OCI-LY7 (cell line): ENCODE data around the gene LUZP1. TPM values are rescaled to one million over a fixed set of nuclear protein-coding genes. Genes with fewer than 3 reads are reported as not detected.

Experiments used
- BruUV-seq: library from RNA; stranded (reverse); fragments of 400-500 nt; replicated peaks from 2 replicates; lab custom pipeline; 2021; lab: Mats Ljungman, UMichigan
- CTCF ChIA-PET: fragments of 300-600 bp; sonication (Branson Sonifier 250); formaldehyde crosslinking; loops from one replicate; lab custom pipeline; 2022; ENCODE audit warnings: antibody characterized with exemption; ENCODE audit not compliant: unreplicated experiment; lab: Charles Lee
- POLR2A ChIA-PET: fragments of 300-600 bp; sonication (Branson Sonifier 250); formaldehyde crosslinking; loops from one replicate; lab custom pipeline; 2022; ENCODE audit warnings: antibody characterized with exemption; lab: Charles Lee
- DNase-seq: peaks from one replicate; pipeline ENCODE4 v3.0.0-alpha.2; 2015; ENCODE audit warnings: low spot score
- H2AFZ ChIP-seq: fragments of 200-600 bp; sonication (generic), shearing (Covaris generic); 2 replicates; pipeline ENCODE4 v1.6.1; 2014; ENCODE audit warnings: mild to moderate bottlenecking, antibody characterized with exemption, low read length, moderate library complexity
- H3K27ac ChIP-seq: fragments of 200-600 bp; sonication (generic); 2 replicates; pipeline ENCODE4 v1.5.1; 2014; ENCODE audit warnings: mixed run types, low read depth, mild to moderate bottlenecking, moderate library complexity, low read length, inconsistent platforms; ENCODE audit not compliant: poor library complexity, severe bottlenecking
- H3K36me3 ChIP-seq: fragments of 200-600 bp; sonication (generic); 2 replicates; pipeline ENCODE4 v1.6.1; 2014; ENCODE audit warnings: mild to moderate bottlenecking, antibody characterized with exemption, low read length, moderate library complexity, mixed read lengths; ENCODE audit not compliant: insufficient read depth
- H3K4me1 ChIP-seq: fragments of 200-600 bp; sonication (generic); 2 replicates; pipeline ENCODE4 v1.5.1; 2014; ENCODE audit warnings: mild to moderate bottlenecking, low read length; ENCODE audit not compliant: insufficient read depth, poor library complexity, severe bottlenecking
- H3K4me2 ChIP-seq: fragments of 200-600 bp; sonication (generic); 2 replicates; pipeline ENCODE4 v1.6.1; 2014; ENCODE audit warnings: mild to moderate bottlenecking, low read length
- H3K4me3 ChIP-seq: fragments of 200-600 bp; sonication (generic); 2 replicates; pipeline ENCODE4 v1.5.1; 2014; ENCODE audit warnings: mild to moderate bottlenecking, low read depth, low read length; ENCODE audit not compliant: poor library complexity, severe bottlenecking
- H3K79me2 ChIP-seq: fragments of 200-600 bp; sonication (generic); 2 replicates; pipeline ENCODE4 v1.6.1; 2016; ENCODE audit warnings: low read depth, mild to moderate bottlenecking, low read length, moderate library complexity, mixed read lengths; ENCODE audit not compliant: insufficient read depth
- H3K9me2 ChIP-seq: fragments of 200-600 bp; sonication (generic); 2 replicates; pipeline ENCODE4 v1.6.1; 2016; ENCODE audit warnings: mild to moderate bottlenecking, low read length, mixed read lengths; ENCODE audit not compliant: insufficient read depth
- H3K9me3 ChIP-seq: fragments of 200-600 bp; sonication (generic); 2 replicates; pipeline ENCODE4 v1.6.1; 2014; ENCODE audit warnings: mild to moderate bottlenecking, mixed run types, low read length, mixed read lengths
- H4K20me1 ChIP-seq: fragments of 200-600 bp; sonication (generic); 2 replicates; pipeline ENCODE4 v1.6.1; 2014; ENCODE audit warnings: mild to moderate bottlenecking, antibody characterized with exemption, low read length, moderate library complexity, mixed read lengths; ENCODE audit not compliant: insufficient read depth
- EZH2phosphoT487 ChIP-seq: fragments of 200-600 bp; sonication (generic); IDR thresholded peaks from 2 replicates; pipeline ENCODE4 v1.6.1; 2018; ENCODE audit warnings: low read depth, borderline replicate concordance, mild to moderate bottlenecking, mixed run types, antibody characterized with exemption, low read length, moderate library complexity, mixed read lengths
- intact Hi-C: fragments of 100-400 bp; cut with micrococcal nuclease; formaldehyde crosslinking; loops from one replicate; pipeline ENCODE4 v1.10.0; 2022; ENCODE audit not compliant: unreplicated experiment
- total RNA-seq, 2 experiments: library from RNA; depleted of rRNA in 1 of 2; stranded (reverse); fragments of >200 nt in 1 of 2; shearing (Covaris generic) in 1 of 2; gene quantifications; 2 replicates each; pipeline ENCODE4 v1.2.3, GENCODE V29; 2014 to 2022
- TF ChIP-seq, protein P1 (sequence below): fragments of 200-600 bp; sonication (generic); conservative IDR thresholded peaks from 2 replicates; pipeline ENCODE4 v1.5.1; 2014; ENCODE audit warnings: mild to moderate bottlenecking, antibody characterized with exemption, low read length, moderate library complexity, mixed read lengths

LUZP1 gene
- total RNA-seq, 2 experiments from 2014 or later, result 7.6 to 13.6 TPM

DNA sequence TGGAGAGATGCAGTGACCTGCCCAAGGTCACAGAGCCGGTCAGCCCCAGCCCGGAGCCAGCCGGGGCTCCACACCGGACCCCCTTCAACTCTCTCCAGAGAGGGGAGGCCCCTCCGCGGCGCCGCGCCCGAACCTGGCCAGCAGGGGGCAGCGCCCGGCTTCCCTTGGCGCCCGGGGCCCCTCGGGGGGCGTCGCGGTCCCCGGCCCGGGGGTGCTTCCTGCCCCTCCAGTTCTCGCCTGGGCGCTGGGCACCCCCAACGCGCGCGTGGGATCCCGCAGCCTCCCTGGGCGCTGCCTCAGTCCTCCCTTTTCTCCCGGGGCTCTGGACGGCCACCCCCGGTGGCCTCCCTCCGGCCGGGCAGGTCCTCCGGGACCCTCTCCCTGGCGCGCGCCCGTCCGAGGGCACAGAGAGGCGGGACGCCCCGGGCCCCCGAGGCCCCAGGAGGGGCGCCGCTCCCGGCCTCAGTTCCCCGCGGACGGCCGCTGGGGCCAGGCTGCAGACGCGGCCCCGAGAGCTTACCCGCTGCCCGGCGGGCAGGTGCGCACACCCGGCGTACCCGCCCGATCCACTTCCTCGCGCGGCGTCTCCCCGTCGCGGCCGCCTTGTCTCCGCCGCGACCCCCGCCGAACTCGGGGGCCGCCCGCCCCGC is 48.2 kb upstream of the LUZP1 start:
- no peaks in the 10 kb centered on the region for H4K20me1 ChIP-seq
- no peak overlapping the region for H3K4me2 ChIP-seq
- CTCF ChIA-PET, result no interaction called here
- no peaks in the 10 kb centered on the region for H3K9me3 ChIP-seq
- BruUV-seq, result no TSS peak
- TF ChIP-seq, protein P1, sequence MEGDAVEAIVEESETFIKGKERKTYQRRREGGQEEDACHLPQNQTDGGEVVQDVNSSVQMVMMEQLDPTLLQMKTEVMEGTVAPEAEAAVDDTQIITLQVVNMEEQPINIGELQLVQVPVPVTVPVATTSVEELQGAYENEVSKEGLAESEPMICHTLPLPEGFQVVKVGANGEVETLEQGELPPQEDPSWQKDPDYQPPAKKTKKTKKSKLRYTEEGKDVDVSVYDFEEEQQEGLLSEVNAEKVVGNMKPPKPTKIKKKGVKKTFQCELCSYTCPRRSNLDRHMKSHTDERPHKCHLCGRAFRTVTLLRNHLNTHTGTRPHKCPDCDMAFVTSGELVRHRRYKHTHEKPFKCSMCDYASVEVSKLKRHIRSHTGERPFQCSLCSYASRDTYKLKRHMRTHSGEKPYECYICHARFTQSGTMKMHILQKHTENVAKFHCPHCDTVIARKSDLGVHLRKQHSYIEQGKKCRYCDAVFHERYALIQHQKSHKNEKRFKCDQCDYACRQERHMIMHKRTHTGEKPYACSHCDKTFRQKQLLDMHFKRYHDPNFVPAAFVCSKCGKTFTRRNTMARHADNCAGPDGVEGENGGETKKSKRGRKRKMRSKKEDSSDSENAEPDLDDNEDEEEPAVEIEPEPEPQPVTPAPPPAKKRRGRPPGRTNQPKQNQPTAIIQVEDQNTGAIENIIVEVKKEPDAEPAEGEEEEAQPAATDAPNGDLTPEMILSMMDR, result peak; percentile 83
- no peak for TF ChIP-seq EZH2phosphoT487
- no peak overlapping the region for H3K27ac ChIP-seq
- no peaks in the 10 kb centered on the region for H3K36me3 ChIP-seq
- DNase-seq, result peak; percentile 16
- intact Hi-C loops, result no loop called here
- H3K79me2 ChIP-seq, result no peaks in the 10 kb centered on the region
- H3K9me2 ChIP-seq, result no peaks in the 10 kb centered on the region
- no peak overlapping the region for H2AFZ ChIP-seq
- POLR2A ChIA-PET, result no interaction called here
- H3K4me3 ChIP-seq, result no peak overlapping the region
- H3K4me1 ChIP-seq, result no peaks in the 10 kb centered on the region

DNA sequence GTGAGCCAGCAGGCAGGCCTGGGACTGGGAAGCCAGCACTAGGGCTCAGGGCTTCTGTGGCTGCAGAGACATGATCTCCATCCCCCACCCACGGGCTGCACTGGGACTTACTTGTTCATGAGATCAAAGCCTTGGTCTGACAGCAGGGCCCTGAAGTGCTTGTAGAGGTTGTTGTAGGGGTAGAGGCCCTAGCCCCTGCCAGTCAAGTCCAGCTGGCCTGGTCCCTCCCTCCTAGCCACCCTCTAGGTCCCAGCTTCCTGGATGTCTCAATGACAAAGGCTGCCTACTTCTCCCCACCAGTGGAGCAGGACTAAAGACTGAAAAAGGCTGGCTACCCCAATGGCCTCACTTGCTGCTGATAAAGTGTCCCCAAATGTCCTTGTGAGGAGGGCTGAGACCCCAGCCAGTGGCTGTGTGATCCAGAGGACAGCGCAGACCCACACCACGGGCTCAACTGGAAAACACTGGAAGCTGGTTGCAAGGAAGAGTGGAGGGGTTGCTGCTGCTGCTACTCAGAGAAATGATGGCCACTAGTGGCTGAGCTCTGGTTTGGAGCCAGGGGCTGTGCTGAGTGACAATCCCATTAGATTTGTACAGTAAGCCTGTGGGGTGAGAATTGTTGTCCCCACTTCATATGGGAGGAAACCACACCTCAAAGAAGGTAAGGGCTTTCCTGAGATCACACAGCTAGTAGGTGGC is 47.2 kb upstream of the LUZP1 start:
- no peaks in the 10 kb centered on the region for H3K36me3 ChIP-seq
- no peak overlapping the region for H3K4me2 ChIP-seq
- no peak overlapping the region for H3K27ac ChIP-seq
- no peaks in the 10 kb centered on the region for H3K79me2 ChIP-seq
- no peaks in the 10 kb centered on the region for H3K9me3 ChIP-seq
- TF ChIP-seq EZH2phosphoT487, result no peak
- H2AFZ ChIP-seq, result no peak overlapping the region
- no peaks in the 10 kb centered on the region for H4K20me1 ChIP-seq
- H3K4me3 ChIP-seq, result no peak overlapping the region
- no TSS peak for BruUV-seq
- H3K4me1 ChIP-seq, result no peaks in the 10 kb centered on the region
- H3K9me2 ChIP-seq, result no peaks in the 10 kb centered on the region
- DNase-seq, result no peak
- intact Hi-C loops, result no loop called here
- POLR2A ChIA-PET, result no interaction called here
- CTCF ChIA-PET, result no interaction called here

DNA sequence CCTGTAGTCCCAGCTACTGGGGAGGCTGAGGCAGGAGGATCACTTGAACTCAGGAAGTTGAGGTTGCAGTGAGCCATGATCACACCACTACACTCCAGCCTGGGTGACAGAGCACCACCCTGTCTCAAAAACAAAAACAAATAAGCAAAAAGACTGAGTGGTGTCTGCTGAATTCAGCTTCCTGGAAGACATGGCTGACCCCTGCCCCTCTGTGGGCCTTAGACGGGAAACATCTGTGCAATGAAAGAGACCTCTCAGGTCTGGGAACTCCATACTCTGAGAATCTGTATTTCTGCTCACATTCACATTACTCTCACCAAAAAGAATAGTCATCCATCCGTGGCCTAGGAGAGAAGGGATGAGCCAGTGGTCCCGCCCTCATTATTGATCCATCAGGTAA is 46.6 kb upstream of the LUZP1 start:
- no peak for TF ChIP-seq EZH2phosphoT487
- TF ChIP-seq, protein P1, result no peak
- no peaks in the 10 kb centered on the region for H3K4me1 ChIP-seq
- BruUV-seq, result no TSS peak
- no peak overlapping the region for H2AFZ ChIP-seq
- H3K27ac ChIP-seq, result no peak overlapping the region
- no peaks in the 10 kb centered on the region for H3K79me2 ChIP-seq
- H3K4me2 ChIP-seq, result no peak overlapping the region
- no peaks in the 10 kb centered on the region for H3K9me3 ChIP-seq
- ChIA-PET CTCF (no interaction called here), POLR2A (no interaction called here)
- no peaks in the 10 kb centered on the region for H4K20me1 ChIP-seq
- intact Hi-C loops, result no loop called here
- H3K9me2 ChIP-seq, result no peaks in the 10 kb centered on the region
- no peaks in the 10 kb centered on the region for H3K36me3 ChIP-seq
- H3K4me3 ChIP-seq, result no peak overlapping the region
- DNase-seq, result no peak
